GM23338 (cell line): ENCODE data around the gene CDH12. TPM values are rescaled to one million over a fixed set of nuclear protein-coding genes. Genes with fewer than 3 reads are reported as not detected.

ENCODE experiments used
- ATAC-seq: fragments of 200-7000 bp; cut with Tn5 transposase; 3 replicates; pipeline ENCODE4 v1.9.1; 2020
- DNase-seq: peaks from one replicate; pipeline ENCODE4 v3.0.0-alpha.2; 2015; ENCODE audit warnings: low spot score
- H2AFZ ChIP-seq: fragments of 200-600 bp; sonication (generic); 2 replicates; pipeline ENCODE4 v1.8.0; 2016; ENCODE audit warnings: antibody characterized with exemption, mild to moderate bottlenecking, moderate library complexity
- H3F3A ChIP-seq: fragments of 200-600 bp; sonication (generic); replicated peaks from 2 replicates; pipeline ENCODE4 v1.8.0; 2017; ENCODE audit warnings: antibody characterized with exemption, mixed run types, low read depth
- H3K27ac ChIP-seq: fragments of 200-600 bp; sonication (generic); 2 replicates; pipeline ENCODE4 v1.6.1; 2016; ENCODE audit warnings: low read depth
- H3K27me3 ChIP-seq: fragments of 200-600 bp; sonication (generic); 2 replicates; pipeline ENCODE4 v1.8.0; 2016; ENCODE audit warnings: mild to moderate bottlenecking, mixed run types, moderate library complexity; ENCODE audit not compliant: insufficient read depth
- H3K36me3 ChIP-seq: fragments of 200-600 bp; sonication (generic); 2 replicates; pipeline ENCODE4 v1.8.0; 2016; ENCODE audit warnings: mild to moderate bottlenecking; ENCODE audit not compliant: insufficient read depth
- H3K4me1 ChIP-seq: fragments of 200-600 bp; sonication (generic); 2 replicates; pipeline ENCODE4 v1.8.0; 2016; ENCODE audit warnings: mild to moderate bottlenecking, moderate library complexity; ENCODE audit not compliant: insufficient read depth
- H3K4me2 ChIP-seq: fragments of 200-600 bp; sonication (generic); 2 replicates; pipeline ENCODE4 v1.7.1; 2017; ENCODE audit warnings: mixed run types
- H3K4me3 ChIP-seq: fragments of 200-600 bp; sonication (generic); 2 replicates; pipeline ENCODE4 v1.6.1; 2016; ENCODE audit warnings: mixed run types
- H3K79me2 ChIP-seq: fragments of 200-600 bp; sonication (generic); replicated peaks from 2 replicates; pipeline ENCODE4 v1.8.0; 2017; ENCODE audit warnings: mild to moderate bottlenecking; ENCODE audit not compliant: insufficient read depth
- H3K9me2 ChIP-seq: fragments of 200-600 bp; sonication (generic); 2 replicates; pipeline ENCODE4 v1.8.0; 2017; ENCODE audit not compliant: insufficient read depth
- H4K20me1 ChIP-seq: fragments of 200-600 bp; sonication (generic); replicated peaks from 2 replicates; pipeline ENCODE4 v1.8.0; 2017; ENCODE audit warnings: mild to moderate bottlenecking; ENCODE audit not compliant: insufficient read depth
- H3K27ac Mint-ChIP-seq: 2 replicates; pipeline ENCODE4 v1.8.0; 2020; ENCODE audit warnings: inconsistent platforms, mild to moderate bottlenecking, moderate library complexity, mixed read lengths
- H3K27me3 Mint-ChIP-seq: 3 replicates; pipeline ENCODE4 v1.8.0; 2022; ENCODE audit warnings: low read depth, mild to moderate bottlenecking, moderate library complexity, mixed read lengths, inconsistent platforms; ENCODE audit not compliant: insufficient read depth, poor library complexity
- H3K36me3 Mint-ChIP-seq: 3 replicates; pipeline ENCODE4 v1.8.0; 2021; ENCODE audit warnings: low read depth, mild to moderate bottlenecking, inconsistent platforms, moderate library complexity, mixed read lengths
- H3K4me1 Mint-ChIP-seq: 3 replicates; pipeline ENCODE4 v1.8.0; 2020; ENCODE audit warnings: mild to moderate bottlenecking, inconsistent platforms, mixed read lengths
- H3K4me3 Mint-ChIP-seq: 3 replicates; pipeline ENCODE4 v1.8.0; 2021; ENCODE audit warnings: moderate library complexity, mild to moderate bottlenecking, inconsistent platforms, mixed read lengths
- H3K9me3 Mint-ChIP-seq: 3 replicates; pipeline ENCODE4 v1.8.0; 2020; ENCODE audit warnings: moderate library complexity, mild to moderate bottlenecking, inconsistent platforms, mixed read lengths
- CREB1 ChIP-seq: fragments of 250-450 bp; sonication (Bioruptor Pico); IDR thresholded peaks from 2 replicates; pipeline ENCODE4 v1.5.0; 2020; ENCODE audit warnings: low read depth, mild to moderate bottlenecking, moderate library complexity
- NANOG ChIP-seq: IDR thresholded peaks from 2 replicates; pipeline ENCODE4 v1.6.1; 2016; ENCODE audit warnings: antibody characterized with exemption, borderline replicate concordance
- POLR2AphosphoS5 ChIP-seq: IDR thresholded peaks from 2 replicates; pipeline ENCODE4 v1.6.1; 2016; ENCODE audit warnings: antibody characterized with exemption, low read depth
- ZNF331 ChIP-seq: fragments of 250-450 bp; sonication (Bioruptor Pico); IDR thresholded peaks from 2 replicates; pipeline ENCODE4 v1.5.0; 2020; ENCODE audit warnings: low read depth, mild to moderate bottlenecking, moderate library complexity
- ZNF462 ChIP-seq: fragments of 250-450 bp; sonication (Bioruptor Pico); IDR thresholded peaks from 2 replicates; pipeline ENCODE4 v1.5.0; 2020; ENCODE audit warnings: mild to moderate bottlenecking, moderate library complexity
- long read RNA-seq: library from polyadenylated mRNA; unstranded; transcript quantifications from one replicate; pipeline ENCODE4 v2.0.0, GENCODE V29; 2020; ENCODE audit not compliant: unreplicated experiment
- polyA plus RNA-seq: library from polyadenylated mRNA; unstranded; fragments of >200 nt; fragmentation: Nextera tagmentation; extraction: Ambion mirVana; gene quantifications from 2 replicates; pipeline ENCODE4 v1.2.1, GENCODE V29; 2016
- total RNA-seq: library from RNA; depleted of rRNA; stranded (reverse); fragments of >200 nt; shearing (Covaris generic); gene quantifications from 2 replicates; pipeline ENCODE4 v1.2.3, GENCODE V29; 2014; rRNA removed
- TF ChIP-seq, protein P1 (sequence below): IDR thresholded peaks from one replicate; pipeline ENCODE4 v1.6.1; 2018; ENCODE audit warnings: antibody characterized with exemption; ENCODE audit not compliant: unreplicated experiment

The CDH12 gene
- not detected in 2 replicates for total RNA-seq
- not detected in 2 replicates for polyA plus RNA-seq
- long read RNA-seq, result 0 reads

GRCh38 chr5:22852807-22853660, at the start of gene CDH12:
Gene CDH12, minus strand, starts transcription at chr5:22853344.
- Histone ChIP-seq H3K9me2 (no peaks in the 10 kb centered on the region), H3K4me2 (peak within 1 kb of the TSS; percentile 90), H3K27me3 (peaks cover 19% of the 10 kb centered on the region), H3K4me1 (peaks cover 17% of the 10 kb centered on the region), H3F3A (no peaks in the 10 kb centered on the region), H3K79me2 (no peaks in the 10 kb centered on the region), H4K20me1 (no peaks in the 10 kb centered on the region), H3K4me3 (peak within 1 kb of the TSS; percentile 70), H2AFZ (peak within 1 kb of the TSS; percentile 92), H3K36me3 (no peaks in the 10 kb centered on the region), H3K27ac (no peak within 1 kb of the TSS)
- Mint-ChIP-seq H3K4me1 (peaks cover 13% of the 10 kb centered on the region), H3K27ac (no peak within 1 kb of the TSS), H3K36me3 (no peaks in the 10 kb centered on the region), H3K9me3 (no peaks in the 10 kb centered on the region), H3K27me3 (peaks cover 12% of the 10 kb centered on the region), H3K4me3 (peak within 1 kb of the TSS; percentile 94)
- TF ChIP-seq NANOG (0 out of 2 replicates have a peak, but pooled peaks have one; percentile 9), ZNF462 (CRISPR knock-in tag) (0 out of 2 replicates have a peak, but pooled peaks have one; percentile 4), CREB1 (CRISPR knock-in tag) (peak; percentile 1; the same call in 1 of the 2 replicates), ZNF331 (CRISPR knock-in tag) (no peak), POLR2AphosphoS5 (no peak)
- TF ChIP-seq, protein P1, sequence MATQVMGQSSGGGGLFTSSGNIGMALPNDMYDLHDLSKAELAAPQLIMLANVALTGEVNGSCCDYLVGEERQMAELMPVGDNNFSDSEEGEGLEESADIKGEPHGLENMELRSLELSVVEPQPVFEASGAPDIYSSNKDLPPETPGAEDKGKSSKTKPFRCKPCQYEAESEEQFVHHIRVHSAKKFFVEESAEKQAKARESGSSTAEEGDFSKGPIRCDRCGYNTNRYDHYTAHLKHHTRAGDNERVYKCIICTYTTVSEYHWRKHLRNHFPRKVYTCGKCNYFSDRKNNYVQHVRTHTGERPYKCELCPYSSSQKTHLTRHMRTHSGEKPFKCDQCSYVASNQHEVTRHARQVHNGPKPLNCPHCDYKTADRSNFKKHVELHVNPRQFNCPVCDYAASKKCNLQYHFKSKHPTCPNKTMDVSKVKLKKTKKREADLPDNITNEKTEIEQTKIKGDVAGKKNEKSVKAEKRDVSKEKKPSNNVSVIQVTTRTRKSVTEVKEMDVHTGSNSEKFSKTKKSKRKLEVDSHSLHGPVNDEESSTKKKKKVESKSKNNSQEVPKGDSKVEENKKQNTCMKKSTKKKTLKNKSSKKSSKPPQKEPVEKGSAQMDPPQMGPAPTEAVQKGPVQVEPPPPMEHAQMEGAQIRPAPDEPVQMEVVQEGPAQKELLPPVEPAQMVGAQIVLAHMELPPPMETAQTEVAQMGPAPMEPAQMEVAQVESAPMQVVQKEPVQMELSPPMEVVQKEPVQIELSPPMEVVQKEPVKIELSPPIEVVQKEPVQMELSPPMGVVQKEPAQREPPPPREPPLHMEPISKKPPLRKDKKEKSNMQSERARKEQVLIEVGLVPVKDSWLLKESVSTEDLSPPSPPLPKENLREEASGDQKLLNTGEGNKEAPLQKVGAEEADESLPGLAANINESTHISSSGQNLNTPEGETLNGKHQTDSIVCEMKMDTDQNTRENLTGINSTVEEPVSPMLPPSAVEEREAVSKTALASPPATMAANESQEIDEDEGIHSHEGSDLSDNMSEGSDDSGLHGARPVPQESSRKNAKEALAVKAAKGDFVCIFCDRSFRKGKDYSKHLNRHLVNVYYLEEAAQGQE, result no peak
- ATAC-seq, result peak; percentile 99
- DNase-seq, result peak; percentile 73
